Activated T-cell treated with anti-CD3 and anti-CD28 coated beads, Interleukin-2, amount 50 U/mL, for 1 hour (primary cell): ENCODE data around the gene MTA3.

ENCODE experiments used
- DNase-seq: peaks from one replicate; pipeline ENCODE4 v3.0.0-alpha.2; 2020

Gene MTA3

GRCh38 chr2:42765686-42766085 is 197.3 kb downstream of the MTA3 start:
- DNase-seq = no peak

DNA sequence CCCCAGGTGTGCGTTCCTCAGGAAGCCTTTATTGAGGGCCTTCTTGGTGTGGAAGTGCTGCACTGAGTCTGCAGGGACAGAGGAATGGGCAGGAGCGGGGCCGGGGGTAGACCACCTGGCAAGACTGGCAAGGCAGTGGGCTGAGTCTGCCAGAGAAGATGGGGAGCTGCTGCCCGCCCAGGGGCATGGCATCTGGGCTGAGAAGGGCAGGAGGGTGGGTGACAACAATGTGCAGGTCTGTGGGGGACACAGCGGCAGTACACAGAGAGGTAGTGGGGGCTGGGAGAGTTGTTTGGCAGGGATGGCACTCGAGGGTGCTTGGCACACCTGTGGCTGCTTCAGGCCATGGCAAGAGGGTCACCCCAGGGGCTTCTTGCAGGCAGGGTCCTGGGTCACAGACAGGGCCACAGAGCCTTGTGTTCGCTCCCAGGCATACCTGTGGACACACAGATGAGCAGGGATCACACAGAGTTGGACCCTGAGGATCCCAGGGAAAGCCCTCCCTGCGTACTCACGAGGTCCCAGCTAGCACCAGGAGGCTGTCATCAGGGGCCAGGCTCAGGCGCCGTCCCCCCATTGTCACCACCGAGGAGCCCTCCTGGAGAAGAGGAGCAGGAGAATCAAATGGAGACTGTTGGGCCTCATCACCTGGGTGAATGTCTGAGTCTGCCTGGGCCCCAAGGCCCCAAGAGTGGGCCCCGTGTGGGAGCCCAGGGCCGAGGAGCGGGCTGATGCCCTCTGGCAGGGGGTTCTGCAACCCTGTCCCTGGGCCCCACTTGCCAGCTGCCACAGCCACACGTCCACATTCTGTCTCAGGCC is 198.9 kb downstream of the MTA3 start:
- DNase-seq = no peak

- no peak for DNase-seq
Observed at GRCh38 chr2:42767899-42768705, 199.7 kb downstream of the MTA3 start.

- DNase-seq = no peak
Observed at GRCh38 chr2:42768706-42769256, 200.3 kb downstream of the MTA3 start.

DNA sequence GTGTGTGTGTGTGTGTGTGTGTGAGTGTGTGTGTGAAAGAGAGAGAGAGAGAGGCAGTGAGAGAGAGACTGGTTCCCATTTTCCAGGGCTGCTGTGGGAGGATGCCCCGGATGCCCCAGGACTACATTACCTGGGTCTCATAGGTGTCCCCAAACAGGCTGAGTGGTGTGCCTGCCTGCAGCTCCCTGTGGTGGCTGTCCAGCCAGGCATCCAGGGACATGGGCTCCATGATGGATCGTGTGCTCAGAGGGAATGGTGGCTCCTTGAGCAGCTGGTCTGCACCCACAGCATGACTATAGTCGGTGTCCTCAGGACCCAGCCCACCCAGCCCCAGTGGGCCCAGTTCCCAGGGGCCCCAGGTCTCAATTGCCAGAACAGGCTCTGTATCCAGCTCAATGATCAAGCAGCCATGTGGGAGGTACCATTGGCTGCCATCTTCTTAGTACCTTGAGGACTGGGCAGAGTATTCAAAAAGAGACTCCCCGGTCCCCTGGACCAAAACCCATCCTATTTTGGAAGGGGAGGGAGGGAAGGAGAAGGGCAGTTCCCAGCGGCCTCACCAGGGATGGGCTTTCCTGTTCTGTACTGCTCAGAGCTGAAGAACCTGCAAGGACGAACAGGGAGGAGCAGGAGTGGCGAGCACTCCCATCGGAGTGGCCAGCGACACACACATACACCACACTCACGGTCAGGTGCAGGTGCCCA is 201.3 kb downstream of the MTA3 start:
- DNase-seq = no peak

DNA sequence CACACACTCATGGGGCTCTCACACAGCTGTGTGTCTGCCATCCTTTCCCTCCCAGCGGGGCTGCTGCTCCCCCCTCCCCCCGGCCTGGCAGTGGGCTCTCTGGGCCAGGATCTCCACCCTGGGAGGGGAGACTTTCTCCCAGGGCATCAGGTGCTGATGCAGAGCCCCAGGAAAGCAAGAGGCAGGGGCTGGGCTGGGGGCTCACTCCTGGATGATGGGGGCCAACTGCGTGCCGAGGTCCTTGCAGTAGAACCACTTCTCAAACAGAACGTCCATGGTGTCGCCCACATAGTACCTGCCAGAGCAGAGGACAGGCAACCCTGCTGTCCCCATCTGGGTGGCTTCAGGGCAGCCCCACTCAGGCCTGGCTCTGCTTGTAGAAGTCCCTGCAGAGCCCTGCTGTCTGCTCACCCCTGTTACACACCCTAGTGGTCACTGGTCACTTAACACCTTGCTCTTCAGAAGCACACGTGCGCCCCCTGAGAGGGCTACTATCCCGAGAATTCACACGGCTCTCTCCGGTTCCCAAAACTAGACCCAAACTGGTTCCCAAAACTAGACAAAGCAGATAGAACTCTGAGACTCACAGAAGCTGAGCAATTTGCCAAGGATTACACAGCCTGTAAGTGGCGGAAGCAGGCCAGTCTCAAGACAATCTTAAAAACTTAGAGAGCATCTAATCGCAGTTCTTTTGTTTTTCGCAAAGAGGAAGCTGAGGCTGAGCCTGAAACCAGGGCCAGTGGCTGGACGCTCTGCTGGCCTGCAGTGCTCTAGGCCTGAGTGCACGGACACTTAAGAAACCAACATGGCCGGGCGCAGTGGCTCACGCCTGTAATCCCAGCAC is 202.1 kb downstream of the MTA3 start:
- DNase-seq = no peak

DNA sequence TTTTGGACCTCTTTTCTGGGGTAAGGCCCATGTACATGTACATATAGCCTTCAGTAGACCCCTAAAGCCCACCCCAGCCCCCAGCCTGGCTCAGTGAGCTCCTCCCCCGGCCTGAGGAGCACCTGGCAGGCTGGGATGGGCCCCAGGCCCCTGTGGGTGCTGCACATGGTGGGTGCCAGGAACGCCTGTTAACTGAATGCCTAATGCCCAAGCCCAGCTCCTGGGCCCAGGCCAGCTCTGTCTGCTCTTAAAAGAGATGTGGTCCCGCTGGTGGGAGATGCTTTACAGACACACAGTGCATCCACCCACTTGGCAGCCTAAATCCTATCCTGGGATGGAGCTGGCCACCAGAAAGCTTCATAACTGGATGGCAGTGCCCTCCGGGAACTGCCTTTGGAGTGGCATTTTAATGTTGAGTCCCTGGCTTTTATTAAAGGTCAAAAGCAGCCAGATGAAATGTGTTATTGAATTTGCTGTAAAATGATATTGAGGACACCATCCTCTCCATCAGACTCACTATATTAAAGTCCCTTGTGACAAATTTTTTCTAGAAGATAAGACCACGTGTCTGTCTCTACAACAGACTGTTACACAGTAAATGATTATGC is 203.2 kb downstream of the MTA3 start:
- DNase-seq = no peak

DNA sequence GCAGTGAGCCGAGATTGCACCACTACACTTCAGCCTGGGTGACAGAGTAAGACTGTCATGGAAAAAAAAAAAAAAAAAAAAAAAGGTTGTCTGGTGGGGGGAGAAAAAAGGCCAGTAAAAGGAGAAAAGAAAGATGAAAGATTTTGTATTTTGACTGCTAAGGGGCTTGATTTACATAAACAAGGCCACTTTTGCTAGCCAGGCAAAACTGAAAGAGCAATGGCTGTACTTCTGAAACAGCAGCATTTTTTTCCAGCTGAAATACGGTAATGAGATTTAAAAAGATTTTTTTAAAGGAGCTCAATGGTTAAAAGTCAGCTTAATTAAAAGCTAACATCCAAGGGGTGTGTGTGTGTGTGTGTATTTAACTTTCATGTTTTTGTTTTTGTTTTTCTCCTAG is 206.8 kb downstream of the MTA3 start:
- no peak for DNase-seq

DNA sequence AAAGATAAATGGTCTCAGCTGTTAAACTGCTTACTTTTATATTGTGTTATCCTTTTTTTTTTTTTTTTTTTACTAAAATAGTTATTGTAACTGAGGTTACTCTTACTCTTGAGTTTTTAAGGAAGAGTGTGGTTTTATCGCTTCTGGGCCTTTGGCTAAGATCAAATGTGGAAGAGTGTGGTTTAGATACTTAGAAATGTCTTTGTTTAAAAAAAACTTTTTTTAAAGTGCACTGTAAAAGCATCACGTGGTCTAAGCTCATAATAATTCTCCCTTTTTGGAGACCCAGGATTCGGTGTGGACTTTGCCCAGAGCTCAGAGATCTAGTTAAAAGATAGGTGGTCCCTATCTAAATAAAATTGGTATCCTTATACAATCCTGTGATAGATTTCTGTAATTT is 207.4 kb downstream of the MTA3 start:
- DNase-seq = no peak

DNA sequence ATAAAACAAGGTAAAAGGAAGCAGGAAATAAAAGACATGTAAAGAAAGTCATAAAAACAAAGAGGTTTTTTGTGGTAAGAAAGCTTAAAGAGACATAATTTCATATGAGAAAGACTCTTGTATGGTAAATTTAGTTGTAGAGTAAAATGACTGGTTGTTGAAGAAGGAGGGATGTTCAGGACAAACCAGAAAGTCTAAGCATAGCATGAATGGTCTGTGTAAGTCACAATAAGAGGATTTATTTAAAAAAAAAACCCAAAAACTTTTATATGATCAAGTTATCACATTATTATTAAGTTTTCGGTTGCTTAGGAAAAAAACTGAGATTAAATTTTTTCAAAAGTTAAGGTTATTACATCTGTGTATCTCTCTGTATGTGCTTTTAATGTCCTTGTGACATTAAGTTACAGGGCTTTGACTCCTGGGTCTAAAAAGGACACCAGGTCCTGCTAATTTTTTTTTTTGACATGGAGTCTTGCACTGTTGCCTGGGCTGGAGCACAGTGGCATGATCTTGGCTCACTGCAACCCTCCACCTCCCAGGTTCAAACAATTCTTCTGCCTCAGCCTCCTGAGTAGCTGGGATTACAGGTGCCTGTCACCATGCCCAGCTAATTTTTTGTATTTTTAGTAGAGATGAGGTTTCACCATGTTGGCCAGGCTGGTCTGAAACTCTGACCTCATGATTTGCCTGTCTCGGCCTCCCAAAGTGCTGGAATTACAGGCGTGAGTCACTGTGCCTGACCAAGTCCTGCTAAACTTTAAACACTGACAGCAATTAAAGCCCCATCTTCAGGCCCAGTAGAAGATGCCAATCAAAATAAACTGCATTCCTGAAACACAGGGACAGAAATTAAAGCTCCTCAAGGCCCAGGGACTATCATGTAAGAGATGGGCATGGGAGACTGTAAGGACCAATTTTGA is 209.7 kb downstream of the MTA3 start:
- no peak for DNase-seq

DNA sequence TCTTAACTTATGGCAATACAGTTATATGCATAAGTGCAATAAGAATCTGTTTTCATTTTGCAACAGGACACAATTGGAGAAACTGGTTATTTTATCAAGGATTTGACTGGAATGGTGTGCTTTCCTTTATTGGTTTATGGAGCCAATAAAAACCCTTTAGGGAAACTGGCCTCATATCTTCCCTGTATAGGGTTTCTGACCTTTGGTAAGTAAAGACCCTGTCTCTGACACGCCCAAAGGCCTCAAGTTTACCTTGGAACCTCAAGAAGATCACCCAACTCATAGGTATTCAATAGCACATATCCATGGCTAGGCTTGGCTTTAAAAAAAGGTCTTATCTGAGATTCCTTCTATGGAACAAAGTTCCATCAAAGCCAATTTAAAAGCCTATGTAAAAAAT is 212.7 kb downstream of the MTA3 start:
- DNase-seq = no peak

DNA sequence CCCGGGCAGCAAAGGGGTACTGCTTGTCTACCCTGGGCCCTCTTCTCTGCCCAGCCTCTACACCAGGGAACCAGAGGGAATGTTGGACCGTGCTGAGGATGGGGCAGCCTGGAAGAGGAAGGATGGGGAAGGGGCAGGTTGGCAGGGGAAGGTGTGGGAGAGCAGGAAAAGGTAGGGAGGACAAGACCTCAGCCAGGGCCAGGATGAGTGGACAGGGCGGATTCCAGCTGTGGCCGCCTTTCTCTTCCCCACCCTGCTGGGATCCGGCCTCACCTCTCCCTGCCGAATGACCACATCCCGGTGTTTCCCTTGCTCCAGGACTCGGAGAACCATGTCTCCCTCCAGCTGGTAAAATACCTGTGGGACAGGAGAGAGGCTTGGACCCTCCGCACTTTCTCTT is 215.1 kb downstream of the MTA3 start:
- no peak for DNase-seq

- no peak for DNase-seq
Observed at GRCh38 chr2:42784204-42784880, 215.9 kb downstream of the MTA3 start.

DNA sequence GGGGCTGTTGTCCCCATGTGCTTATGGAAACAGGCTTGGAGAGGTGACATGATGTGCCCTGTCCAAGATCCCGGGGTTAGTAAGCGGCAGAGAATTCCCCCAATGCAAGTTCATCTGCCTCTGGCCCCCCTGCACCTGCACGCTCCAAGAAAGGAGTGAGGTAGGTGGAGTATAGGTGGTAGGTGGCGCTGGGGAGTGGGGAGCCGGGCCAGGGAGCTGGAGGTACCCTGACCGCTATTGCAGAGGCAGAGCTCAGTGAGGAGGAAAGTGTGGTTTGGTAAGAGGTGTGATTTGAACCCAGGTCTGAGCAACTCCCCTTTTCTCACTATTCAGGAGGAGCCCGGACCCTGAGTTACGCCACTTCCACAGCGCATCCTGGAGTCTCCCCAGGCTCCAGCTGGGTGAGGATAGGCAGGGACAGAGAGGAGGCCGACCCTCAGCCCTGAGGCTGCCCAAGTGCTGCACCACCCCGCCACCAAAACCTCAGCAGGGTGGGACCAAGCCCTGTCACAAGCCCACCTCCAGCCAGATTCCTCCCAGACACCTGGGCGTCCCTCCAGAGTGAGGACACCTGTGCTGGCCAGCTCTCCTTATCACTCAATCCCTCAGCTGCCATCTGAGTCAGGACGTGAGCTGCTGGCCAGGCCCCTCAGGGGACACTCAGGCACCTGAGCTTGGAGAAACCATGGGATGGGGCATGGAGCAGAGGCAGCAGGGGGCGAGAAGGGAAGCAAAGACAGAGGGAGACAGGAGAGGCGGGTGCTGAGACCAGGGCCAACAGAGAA is 218.3 kb downstream of the MTA3 start:
- DNase-seq = no peak

DNA sequence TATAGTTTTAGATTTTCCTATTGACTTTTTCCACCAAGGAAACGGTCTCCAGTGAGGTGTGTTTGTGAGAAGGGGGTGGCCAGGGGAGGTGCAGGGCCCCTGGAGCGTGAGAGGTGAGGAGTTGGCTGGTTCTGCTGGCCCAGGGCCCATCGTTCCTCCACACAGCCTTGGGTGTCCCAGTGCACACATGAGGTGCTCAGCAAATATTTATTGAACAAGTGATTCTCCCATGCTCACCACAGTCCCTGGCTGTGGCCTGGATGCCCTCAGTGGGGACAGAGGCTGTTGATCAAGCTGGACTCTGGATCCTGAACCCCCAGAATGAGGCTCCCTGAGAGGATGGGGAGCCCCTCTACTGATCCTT is 219.0 kb downstream of the MTA3 start:
- DNase-seq = no peak

GRCh38 chr2:42787788-42788477 is 219.5 kb downstream of the MTA3 start:
- DNase-seq = no peak

GRCh38 chr2:42788478-42788793 is 220.0 kb downstream of the MTA3 start:
- no peak for DNase-seq

DNA sequence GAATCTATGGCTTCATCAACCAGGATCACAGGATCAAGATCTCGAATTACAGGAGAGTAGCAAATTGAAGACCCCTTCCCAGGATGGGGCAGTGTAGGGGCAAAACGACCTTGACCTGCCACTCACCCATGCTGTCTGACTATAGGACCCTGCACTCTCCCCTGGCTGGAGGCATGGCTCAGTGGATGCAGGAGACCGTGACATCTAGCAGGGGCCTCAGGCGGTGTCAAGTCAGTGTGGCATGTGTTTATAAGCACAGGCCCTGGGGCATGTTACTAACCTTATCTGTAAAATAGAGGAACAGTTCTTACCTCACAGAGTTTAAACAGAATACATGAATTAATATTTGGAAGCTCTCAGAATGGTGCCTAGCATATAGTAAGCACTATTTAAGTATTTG is 220.4 kb downstream of the MTA3 start:
- DNase-seq = no peak

GRCh38 chr2:42789751-42790150 is 221.3 kb downstream of the MTA3 start:
- no peak for DNase-seq
